Duodenal mucosa (tissue), 2 donors: ENCODE data around the gene RNF126.

Experiments used
- H3K27ac ChIP-seq: one replicate; pipeline ENCODE4 v1.7.0; 2013; ENCODE audit warnings: low read depth, low read length
- H3K27me3 ChIP-seq, 2 donors: one replicate each; pipeline ENCODE4 v1.7.0; 2013; ENCODE audit warnings: low read length in 2 of 2, control low read depth in 1 of 2; ENCODE audit not compliant: insufficient read depth in 2 of 2, control insufficient read depth in 1 of 2
- H3K36me3 ChIP-seq, 2 donors: one replicate each; pipeline ENCODE4 v1.7.0; 2013; ENCODE audit warnings: low read length in 2 of 2, control low read depth in 1 of 2; ENCODE audit not compliant: insufficient read depth in 2 of 2, control insufficient read depth in 1 of 2
- H3K4me1 ChIP-seq, 2 donors: one replicate each; pipeline ENCODE4 v1.7.0; 2013; ENCODE audit warnings: low read length in 2 of 2, control low read depth in 1 of 2; ENCODE audit not compliant: insufficient read depth in 2 of 2, control insufficient read depth in 1 of 2
- H3K4me3 ChIP-seq, 2 donors: one replicate each; pipeline ENCODE4 v1.7.0; 2013; ENCODE audit warnings: low read length in 2 of 2, low read depth in 1 of 2
- H3K9ac ChIP-seq, 2 donors: one replicate each; pipeline ENCODE4 v1.7.0; 2013; ENCODE audit warnings: low read length in 2 of 2, low read depth in 1 of 2
- H3K9me3 ChIP-seq, 2 donors: one replicate each; pipeline ENCODE4 v1.7.0; 2013; ENCODE audit warnings: low read length in 2 of 2, control low read depth in 1 of 2; ENCODE audit not compliant: control insufficient read depth in 1 of 2

RNF126 gene

DNA sequence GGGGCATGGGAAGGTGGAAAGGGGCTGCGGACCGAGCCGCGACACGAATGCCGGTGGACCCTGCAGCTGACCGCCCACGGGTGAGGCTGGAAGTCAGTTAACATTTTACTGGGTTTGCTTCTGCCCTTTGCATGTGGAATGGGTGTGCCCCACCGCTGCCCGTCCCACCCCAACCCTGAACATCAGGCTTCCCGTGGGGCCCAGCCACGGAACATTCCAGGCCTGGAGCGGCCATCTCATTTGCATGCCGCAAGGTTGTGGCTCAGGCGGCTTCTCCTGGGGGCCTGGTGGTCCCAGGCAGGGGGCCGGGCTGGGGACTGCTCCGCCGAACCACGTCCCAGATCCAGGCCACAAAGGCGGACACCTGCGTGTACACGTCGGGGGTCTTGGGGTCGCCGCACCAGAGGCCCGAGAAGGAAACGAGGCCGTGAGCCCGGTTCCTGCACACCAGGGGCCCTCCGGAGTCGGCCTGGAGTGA is 22.5 kb upstream of the RNF126 start:
- no peak overlapping the region for H3K27ac ChIP-seq
- H3K27me3 ChIP-seq, result no peaks in the 10 kb centered on the region
- H3K4me1 ChIP-seq, result peaks cover 0 to 3% of the 10 kb centered on the region in 2 donors
- H3K36me3 ChIP-seq, result no peaks in the 10 kb centered on the region
- no peak overlapping the region for H3K4me3 ChIP-seq
- no peak overlapping the region for H3K9ac ChIP-seq
- H3K9me3 ChIP-seq, result no peaks in the 10 kb centered on the region

DNA sequence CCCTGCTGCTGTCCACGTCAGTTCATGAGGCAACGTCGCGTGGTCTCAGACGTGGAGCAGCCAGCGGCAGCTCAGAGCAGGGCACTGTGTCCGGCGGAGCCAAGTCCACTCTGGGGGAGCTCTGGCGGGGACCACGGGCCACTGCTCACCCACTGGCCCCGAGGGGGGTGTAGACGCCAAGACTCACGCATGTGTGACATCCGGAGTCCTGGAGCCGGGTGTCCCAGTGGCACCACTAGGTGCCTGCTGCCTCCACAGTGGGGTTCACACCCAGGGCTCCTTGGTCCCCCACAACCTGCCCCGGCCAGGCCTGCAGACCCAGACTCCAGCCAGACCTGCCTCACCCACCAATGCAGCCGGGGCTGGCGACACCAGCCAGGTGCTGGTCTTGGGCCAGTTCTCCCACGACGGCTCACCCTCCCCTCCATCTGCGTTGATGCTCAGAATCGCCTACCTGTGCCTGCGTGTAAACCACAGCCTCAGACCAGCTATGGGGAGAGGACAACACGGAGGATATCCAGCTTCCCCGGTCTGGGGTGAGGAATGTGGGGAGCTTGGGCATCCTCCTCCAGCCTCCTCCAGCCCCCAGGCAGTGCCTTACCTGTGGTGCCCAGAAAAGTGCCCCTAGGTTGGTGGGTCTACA is 19.8 kb upstream of the RNF126 start:
- Histone ChIP-seq H3K4me1 (peaks cover 5 to 10% of the 10 kb centered on the region in 2 donors), H3K27me3 (peaks cover 3 to 4% of the 10 kb centered on the region in 2 donors), H3K4me3 (no peak overlapping the region), H3K36me3 (no peaks in the 10 kb centered on the region), H3K9me3 (no peaks in the 10 kb centered on the region), H3K9ac (no peak overlapping the region), H3K27ac (no peak overlapping the region)

DNA sequence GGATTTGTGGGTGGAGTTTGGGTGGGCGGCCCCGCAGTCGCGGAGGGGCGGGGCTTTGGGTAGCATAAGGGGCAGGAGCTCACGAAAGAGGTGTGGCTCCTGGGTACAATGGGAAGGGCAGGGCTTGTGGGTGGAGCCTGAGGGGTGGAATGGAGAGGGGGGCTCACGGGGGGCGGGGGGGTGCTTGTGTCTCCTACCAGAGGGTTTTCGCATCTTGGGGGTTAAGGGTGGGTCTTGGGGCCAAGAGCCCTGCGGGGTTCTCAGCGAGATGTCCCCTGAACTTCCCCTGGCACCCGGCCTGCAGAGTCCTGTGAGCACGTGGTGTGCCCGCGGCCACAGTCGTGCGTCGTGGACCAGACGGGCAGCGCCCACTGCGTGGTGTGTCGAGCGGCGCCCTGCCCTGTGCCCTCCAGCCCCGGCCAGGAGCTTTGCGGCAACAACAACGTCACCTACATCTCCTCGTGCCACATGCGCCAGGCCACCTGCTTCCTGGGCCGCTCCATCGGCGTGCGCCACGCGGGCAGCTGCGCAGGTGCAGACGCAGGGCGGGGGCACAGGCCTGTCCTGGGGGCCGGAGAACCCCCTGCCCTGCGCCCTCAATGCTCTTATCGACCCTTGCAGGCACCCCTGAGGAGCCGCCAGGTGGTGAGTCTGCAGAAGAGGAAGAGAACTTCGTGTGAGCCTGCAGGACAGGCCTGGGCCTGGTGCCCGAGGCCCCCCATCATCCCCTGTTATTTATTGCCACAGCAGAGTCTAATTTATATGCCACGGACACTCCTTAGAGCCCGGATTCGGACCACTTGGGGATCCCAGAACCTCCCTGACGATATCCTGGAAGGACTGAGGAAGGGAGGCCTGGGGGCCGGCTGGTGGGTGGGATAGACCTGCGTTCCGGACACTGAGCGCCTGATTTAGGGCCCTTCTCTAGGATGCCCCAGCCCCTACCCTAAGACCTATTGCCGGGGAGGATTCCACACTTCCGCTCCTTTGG is 18.3 kb upstream of the RNF126 start:
- Histone ChIP-seq H3K9ac (peak overlapping the region in 1 of 2 donors; percentile 43), H3K9me3 (no peaks in the 10 kb centered on the region), H3K4me3 (peak overlapping the region; percentile 66 to 67), H3K27ac (peak overlapping the region; percentile 3), H3K36me3 (no peaks in the 10 kb centered on the region), H3K27me3 (peaks cover 9 to 12% of the 10 kb centered on the region in 2 donors), H3K4me1 (peaks cover 6 to 10% of the 10 kb centered on the region in 2 donors)

DNA sequence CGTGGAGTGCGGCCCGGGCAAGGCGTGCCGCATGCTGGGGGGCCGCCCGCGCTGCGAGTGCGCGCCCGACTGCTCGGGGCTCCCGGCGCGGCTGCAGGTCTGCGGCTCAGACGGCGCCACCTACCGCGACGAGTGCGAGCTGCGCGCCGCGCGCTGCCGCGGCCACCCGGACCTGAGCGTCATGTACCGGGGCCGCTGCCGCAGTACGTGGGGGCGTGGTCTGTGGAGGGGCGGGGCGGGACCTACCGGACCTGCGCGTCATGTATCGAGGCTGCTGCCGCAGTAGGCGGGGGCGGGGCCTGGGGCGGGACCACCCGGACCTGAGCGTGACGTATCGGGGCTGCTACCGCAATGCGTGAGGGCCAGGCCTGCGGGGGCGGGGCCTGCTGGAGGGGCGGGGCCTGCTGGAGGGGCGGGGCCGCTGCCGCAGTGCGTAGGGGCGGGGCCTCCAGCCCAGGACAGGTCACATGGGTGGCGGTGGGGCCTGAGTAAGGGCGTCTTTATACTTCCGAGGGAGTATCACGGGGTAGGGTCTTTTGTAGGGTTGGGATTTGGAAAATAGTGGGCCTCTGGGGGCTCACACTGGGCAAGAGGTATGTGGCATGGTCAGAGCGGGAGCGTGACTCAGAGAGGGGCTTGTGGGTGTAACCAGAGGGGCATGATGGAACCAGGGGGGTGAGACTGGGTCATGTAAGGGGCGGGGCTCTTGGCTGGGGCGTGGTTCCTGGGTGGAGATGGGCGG is 17.4 kb upstream of the RNF126 start:
- H3K36me3 ChIP-seq, result no peaks in the 10 kb centered on the region
- H3K27me3 ChIP-seq, result peaks cover 10 to 18% of the 10 kb centered on the region in 2 donors
- H3K27ac ChIP-seq, result peak overlapping the region; percentile 84
- peak overlapping the region; percentile 66 to 67 for H3K4me3 ChIP-seq
- peak overlapping the region; percentile 43 to 66 for H3K9ac ChIP-seq
- H3K9me3 ChIP-seq, result no peaks in the 10 kb centered on the region
- peaks cover 6 to 15% of the 10 kb centered on the region in 2 donors for H3K4me1 ChIP-seq

DNA sequence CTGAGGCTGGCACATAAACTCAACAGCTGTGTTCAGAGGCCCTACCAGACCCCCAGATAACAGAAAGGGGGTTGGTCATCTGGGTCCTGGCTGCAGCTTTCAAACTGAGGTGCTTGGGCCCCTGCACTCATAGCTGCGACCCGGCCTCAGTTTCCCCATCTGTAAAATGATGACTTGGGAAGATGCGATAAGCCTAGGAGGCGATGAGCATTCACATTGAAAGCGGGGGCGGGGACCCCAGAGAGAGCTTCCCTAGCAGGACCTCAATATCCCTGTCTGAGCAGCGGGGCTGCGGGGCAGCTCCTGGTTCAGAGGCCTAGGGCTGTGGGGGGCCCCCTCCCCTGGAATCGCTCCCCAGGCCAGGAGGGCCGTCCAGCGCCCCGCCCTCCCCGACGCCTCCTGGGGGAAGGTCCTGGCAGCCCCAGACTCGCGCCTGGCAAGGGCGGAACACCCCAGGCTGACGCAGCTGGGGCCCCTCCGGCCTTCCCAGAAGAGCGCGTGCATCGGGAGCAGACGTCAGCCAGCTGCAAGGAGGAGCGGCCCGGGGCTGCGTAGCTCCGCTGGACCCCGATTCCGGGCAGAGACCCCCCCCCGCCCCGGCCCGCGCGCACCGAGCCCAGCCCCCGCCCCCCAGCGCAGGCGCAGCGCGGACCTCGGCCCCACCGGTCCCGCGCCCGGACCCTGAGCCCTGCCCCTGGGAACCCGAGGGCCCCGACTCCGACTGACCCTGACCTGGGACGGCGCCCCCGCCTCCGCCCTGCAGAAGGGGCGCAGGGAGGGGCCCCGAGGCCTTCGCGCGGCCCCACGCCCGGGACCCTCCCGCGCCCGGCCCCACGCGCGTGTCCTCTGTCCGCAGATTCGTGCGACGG is 16.6 kb upstream of the RNF126 start:
- peak overlapping the region; percentile 33 to 51 for H3K9ac ChIP-seq
- H3K9me3 ChIP-seq, result no peaks in the 10 kb centered on the region
- H3K36me3 ChIP-seq, result no peaks in the 10 kb centered on the region
- H3K27ac ChIP-seq, result peak overlapping the region; percentile 84
- H3K4me3 ChIP-seq, result peak overlapping the region; percentile 47 to 57
- H3K27me3 ChIP-seq, result peaks cover 19 to 24% of the 10 kb centered on the region in 2 donors
- H3K4me1 ChIP-seq, result peaks cover 6 to 18% of the 10 kb centered on the region in 2 donors

DNA sequence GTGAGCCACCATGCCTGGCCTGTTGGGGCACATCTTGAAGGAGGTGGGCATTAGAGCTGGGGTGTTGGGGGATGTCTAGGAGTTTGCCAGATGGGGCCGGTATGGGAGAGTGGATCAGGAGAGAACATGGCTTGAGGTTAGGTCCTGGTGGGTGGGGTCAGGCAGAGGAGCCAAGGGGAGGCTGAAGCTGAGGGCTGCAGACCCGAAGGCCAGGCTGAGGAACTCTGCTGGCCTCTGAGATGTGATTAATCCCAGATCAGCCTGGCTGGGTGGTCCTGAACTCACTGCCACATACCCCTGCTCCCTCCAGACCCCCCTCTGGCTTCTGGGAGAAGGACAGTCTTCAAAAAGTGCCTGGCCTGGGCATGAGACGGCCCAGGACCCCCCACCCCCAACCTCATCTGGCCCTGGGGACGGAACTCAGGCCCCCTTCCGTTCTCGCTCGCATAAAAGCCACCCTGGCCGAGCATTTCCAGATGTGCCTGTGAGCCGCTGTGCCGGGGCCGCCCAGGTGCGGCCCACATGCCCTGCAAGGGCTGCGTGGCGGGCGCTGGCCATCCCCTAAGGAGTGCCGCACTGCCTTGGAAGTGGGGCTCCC is 15.9 kb upstream of the RNF126 start:
- peaks cover 6 to 18% of the 10 kb centered on the region in 2 donors for H3K4me1 ChIP-seq
- H3K9ac ChIP-seq, result no peak overlapping the region

DNA sequence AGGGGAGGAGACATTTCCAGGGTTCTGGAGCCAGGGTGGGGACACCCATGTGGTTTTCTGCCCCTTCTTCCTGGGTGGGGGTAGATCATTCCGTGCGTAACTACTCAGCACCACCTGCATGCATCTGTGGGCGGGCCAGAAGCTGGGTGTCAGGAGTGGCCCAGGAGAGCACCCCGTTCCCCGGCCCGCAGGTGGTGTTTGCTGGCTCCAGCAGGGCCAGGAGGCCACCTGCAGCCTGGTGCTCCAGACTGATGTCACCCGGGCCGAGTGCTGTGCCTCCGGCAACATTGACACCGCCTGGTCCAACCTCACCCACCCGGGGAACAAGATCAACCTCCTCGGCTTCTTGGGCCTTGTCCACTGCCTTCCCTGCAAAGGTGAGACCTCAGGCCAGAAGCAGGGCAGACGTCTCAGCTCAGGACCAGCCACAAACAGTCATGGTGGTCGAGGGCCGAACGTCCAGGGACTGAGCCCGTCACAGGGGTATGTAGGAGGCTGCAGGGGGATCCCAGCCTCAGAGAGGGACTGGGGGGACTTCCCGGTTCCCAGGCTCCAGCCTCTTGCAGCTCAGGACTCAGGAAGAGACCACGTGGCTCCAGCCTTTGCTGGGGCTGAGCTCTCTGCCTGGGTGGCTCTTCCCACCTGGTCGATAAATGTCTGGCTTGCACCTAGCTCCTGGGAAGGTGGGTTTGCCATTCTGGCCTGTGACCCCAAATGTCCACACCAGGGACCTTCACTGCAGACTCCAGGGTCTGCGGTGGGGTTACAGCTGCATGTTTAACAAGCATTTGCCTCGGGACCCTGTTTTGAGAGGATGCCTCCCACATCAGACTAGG is 14.8 kb upstream of the RNF126 start:
- Histone ChIP-seq H3K4me1 (peaks cover 6 to 18% of the 10 kb centered on the region in 2 donors), H3K27me3 (peaks cover 24 to 26% of the 10 kb centered on the region in 2 donors), H3K9ac (peak overlapping the region; percentile 6 to 19), H3K9me3 (no peaks in the 10 kb centered on the region), H3K36me3 (no peaks in the 10 kb centered on the region), H3K27ac (no peak overlapping the region), H3K4me3 (no peak overlapping the region)

More for the DNA sequence above, 15.9 kb upstream of the RNF126 start:
- Histone ChIP-seq H3K27me3 (peaks cover 24 to 26% of the 10 kb centered on the region in 2 donors), H3K27ac (no peak overlapping the region), H3K9me3 (no peaks in the 10 kb centered on the region), H3K4me3 (no peak overlapping the region), H3K36me3 (no peaks in the 10 kb centered on the region)

DNA sequence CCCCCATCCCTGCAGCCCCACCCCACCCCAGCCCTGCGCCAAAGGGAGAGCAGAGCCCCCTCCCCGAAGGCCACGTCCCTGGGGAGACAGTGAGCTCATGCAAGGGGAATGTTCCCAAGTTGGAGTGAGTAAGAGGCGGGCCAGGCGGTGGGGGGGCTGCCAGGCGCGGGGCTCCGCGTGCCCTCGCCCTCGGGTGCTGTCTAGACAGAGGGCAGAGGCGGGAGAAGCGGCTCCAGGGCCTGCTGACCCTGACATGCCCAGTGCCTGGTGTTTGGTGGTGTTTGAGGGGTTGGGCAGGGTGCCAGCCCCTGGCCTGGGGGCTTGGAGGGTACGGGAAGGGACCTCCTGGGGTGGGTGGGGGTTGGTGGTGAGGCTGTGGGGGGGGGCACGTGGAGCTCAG is 14.2 kb upstream of the RNF126 start:
- H3K4me1 ChIP-seq, result peaks cover 6 to 18% of the 10 kb centered on the region in 2 donors
- H3K27ac ChIP-seq, result no peak overlapping the region
- peak overlapping the region in 1 of 2 donors; percentile 69 for H3K9ac ChIP-seq
- H3K27me3 ChIP-seq, result peaks cover 24 to 26% of the 10 kb centered on the region in 2 donors
- H3K9me3 ChIP-seq, result no peaks in the 10 kb centered on the region
- peak overlapping the region in 1 of 2 donors; percentile 48 for H3K4me3 ChIP-seq
- no peaks in the 10 kb centered on the region for H3K36me3 ChIP-seq
